Measurements from ENCODE around the gene PRICKLE4. TPM values are rescaled to one million over a fixed set of nuclear protein-coding genes. Genes with fewer than 3 reads are reported as not detected.
A peak's percentile ranks its signal among the peaks of the same experiment; 100 is the strongest.

The PRICKLE4 gene
- total RNA-seq, 1 experiment from 2014 or later, result 0.70 TPM

DNA sequence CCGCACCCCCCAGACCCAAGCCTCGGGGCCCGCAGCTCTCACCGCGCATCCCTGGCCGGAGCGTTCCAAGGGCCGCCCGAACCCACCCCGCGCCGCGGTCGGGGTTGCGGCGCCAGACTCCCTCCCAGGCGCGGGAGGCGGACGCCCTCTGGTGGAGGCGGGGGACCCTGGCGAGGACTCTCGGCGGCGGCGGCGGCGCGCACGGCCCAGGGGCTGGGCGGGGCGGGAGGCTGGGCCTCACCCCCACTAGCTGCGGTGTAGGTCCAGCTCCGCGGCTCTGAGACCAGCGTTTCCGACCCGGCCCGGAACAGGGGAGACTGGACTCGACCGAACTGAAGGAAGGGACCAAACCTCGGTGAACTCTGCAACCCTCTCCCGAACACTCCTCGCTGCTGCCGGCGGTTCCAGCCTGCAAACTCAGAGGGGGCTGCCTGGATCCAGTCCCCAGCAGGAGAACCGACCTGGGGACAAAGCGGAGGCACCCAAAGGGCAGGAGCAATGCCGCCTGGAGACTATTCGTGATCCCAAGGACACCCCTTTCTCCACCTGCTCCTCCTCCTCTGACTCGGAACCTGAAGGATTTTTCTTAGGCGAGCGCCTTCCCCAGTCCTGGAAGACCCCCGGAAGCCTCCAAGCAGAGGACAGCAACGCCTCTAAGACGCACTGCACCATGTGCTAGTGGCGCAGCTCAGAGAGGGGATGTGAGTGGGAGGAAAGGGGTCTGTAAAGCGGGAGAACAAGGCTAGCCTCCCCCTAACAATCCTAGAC, 6.1 kb downstream of the PRICKLE4 start:
- H3K4me1 Mint-ChIP-seq, result peaks cover 10 to 16% of the 10 kb centered on the region in 2 experiments
- Histone ChIP-seq H4K20me1 (ENCODE audit: control insufficient read depth, insufficient read depth, insufficient read length) (no peaks in the 10 kb centered on the region), H3K56ac (ENCODE audit: insufficient read length, low read depth, low read length) (no peak overlapping the region), H2AK5ac (ENCODE audit: insufficient read length, low read length) (no peak overlapping the region), H2BK12ac (ENCODE audit: insufficient read length, low read depth, low read length) (no peak overlapping the region), H3K9me3 (ENCODE audit: control insufficient read depth, low read depth, low read length) (no peaks in the 10 kb centered on the region), H4K5ac (ENCODE audit: insufficient read length, low read depth, low read length) (no peak overlapping the region), H2BK120ac (ENCODE audit: low read depth, low read length, poor library complexity, severe bottlenecking) (no peak overlapping the region), H4K8ac (replicated peaks; ENCODE audit: insufficient read length, low read depth, low read length) (no peak overlapping the region), H3T11ph (ENCODE audit: low read length) (no peak overlapping the region), H3K14ac (ENCODE audit: insufficient read depth, low read length) (peak overlapping the region; percentile 24; the same call in 1 of the 2 replicates), H3K23me2 (ENCODE audit: insufficient read length, low read depth, low read length, poor library complexity, severe bottlenecking) (peaks cover 8% of the 10 kb centered on the region), H3K27me3 (ENCODE audit: insufficient read depth, low read length) (peaks cover 12% of the 10 kb centered on the region; the same call in 1 of the 2 replicates), H2BK20ac (ENCODE audit: low read depth, low read length, poor library complexity, severe bottlenecking) (no peak overlapping the region), H3K23ac (ENCODE audit: insufficient read length, low read depth, low read length) (no peak overlapping the region), H3K4ac (ENCODE audit: low read depth, low read length) (no peak overlapping the region), H4K91ac (ENCODE audit: insufficient read length, low read depth, low read length) (no peak overlapping the region), H3K4me1 (ENCODE audit: insufficient read depth, low read length) (no peaks in the 10 kb centered on the region), H2BK5ac (ENCODE audit: insufficient read length, low read length) (no peak overlapping the region), H3K18ac (ENCODE audit: insufficient read length, low read depth, low read length) (no peak overlapping the region), H2BK15ac (ENCODE audit: low read depth, low read length) (no peak overlapping the region; the same call in 1 of the 2 replicates), H3K27ac (ENCODE audit: insufficient read length, low read depth, low read length) (no peak overlapping the region), H3K4me2 (ENCODE audit: insufficient read depth, insufficient read length, low read length) (peak overlapping the region; percentile 95), H3K79me2 (ENCODE audit: insufficient read depth, low read length) (peaks cover 2% of the 10 kb centered on the region; the same call in 1 of the 2 replicates), H3K79me1 (ENCODE audit: insufficient read depth, low read depth, low read length, poor library complexity, severe bottlenecking) (no peaks in the 10 kb centered on the region), H2AFZ (ENCODE audit: low read length) (no peak overlapping the region), H3K9ac (ENCODE audit: extremely low read depth, insufficient read length, low read length) (peak overlapping the region; percentile 66)
- TF ChIP-seq, protein P1, sequence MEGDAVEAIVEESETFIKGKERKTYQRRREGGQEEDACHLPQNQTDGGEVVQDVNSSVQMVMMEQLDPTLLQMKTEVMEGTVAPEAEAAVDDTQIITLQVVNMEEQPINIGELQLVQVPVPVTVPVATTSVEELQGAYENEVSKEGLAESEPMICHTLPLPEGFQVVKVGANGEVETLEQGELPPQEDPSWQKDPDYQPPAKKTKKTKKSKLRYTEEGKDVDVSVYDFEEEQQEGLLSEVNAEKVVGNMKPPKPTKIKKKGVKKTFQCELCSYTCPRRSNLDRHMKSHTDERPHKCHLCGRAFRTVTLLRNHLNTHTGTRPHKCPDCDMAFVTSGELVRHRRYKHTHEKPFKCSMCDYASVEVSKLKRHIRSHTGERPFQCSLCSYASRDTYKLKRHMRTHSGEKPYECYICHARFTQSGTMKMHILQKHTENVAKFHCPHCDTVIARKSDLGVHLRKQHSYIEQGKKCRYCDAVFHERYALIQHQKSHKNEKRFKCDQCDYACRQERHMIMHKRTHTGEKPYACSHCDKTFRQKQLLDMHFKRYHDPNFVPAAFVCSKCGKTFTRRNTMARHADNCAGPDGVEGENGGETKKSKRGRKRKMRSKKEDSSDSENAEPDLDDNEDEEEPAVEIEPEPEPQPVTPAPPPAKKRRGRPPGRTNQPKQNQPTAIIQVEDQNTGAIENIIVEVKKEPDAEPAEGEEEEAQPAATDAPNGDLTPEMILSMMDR (conservative IDR thresholded peaks at IDR 0.05), result peak; percentile 81
- peak; percentile 82 for DNase-seq
- H3K4me3 Mint-ChIP-seq, result peak overlapping the region; percentile 95 to 98
- peaks cover 47% of the 10 kb centered on the region for H3K27me3 Mint-ChIP-seq (ENCODE audit: low read depth)
- no peaks in the 10 kb centered on the region; a peak in 3 of 5 replicates for H3K9me3 Mint-ChIP-seq
- peak overlapping the region; percentile 95 to 98 (median 97); a peak in 5 of 7 replicates for H3K27ac Mint-ChIP-seq
- WGBS (ENCODE audit: extremely low coverage, insufficient read length, low lambda C conversion rate), result no CpG with 5 or more reads among the region's 58 CpGs
- peaks cover 12 to 25% (median 18%) of the 10 kb centered on the region in 3 experiments for H3K36me3 Mint-ChIP-seq (ENCODE audit: insufficient read depth in 1 of 3, low read depth in 3 of 3)
